HL-60/S4 (cell line): ENCODE measurements around the gene ZNG1C.
"Not testable (repeated sequence)": the region's sequence is repeated elsewhere in the genome, so short reads cannot be mapped to it uniquely, and the experiment has no call there.

Source experiments
- in situ Hi-C: fragments of 300-500 bp; cut with MboI; formaldehyde crosslinking; loops from 2 replicates; pipeline ENCODE4 v1.14.3; 2022; ENCODE audit warnings: low sequenced_read_pairs

ZNG1C gene

GRCh38 chr9:68241683-68242082 lies at the start of gene ZNG1C:
ZNG1C (plus strand) TSS chr9:68241983; CDS start chr9:68242032, 49 bp downstream.
- in situ Hi-C loops: not testable (repeated sequence)

- in situ Hi-C loops: not testable (repeated sequence)
Measured at GRCh38 chr9:68242437-68242836, 654 bp downstream of the ZNG1C start.

- in situ Hi-C loops: not testable (repeated sequence)
Measured at GRCh38 chr9:68281041-68281440, 39.3 kb downstream of the ZNG1C start.

- in situ Hi-C loops: not testable (repeated sequence)
Measured at GRCh38 chr9:68302567-68302966, 60.8 kb downstream of the ZNG1C start, which contains the start of gene FOXD4L3. FOXD4L3 (plus strand) TSS chr9:68302867; CDS start chr9:68302952, 85 bp downstream.

GRCh38 chr9:68303771-68304170 lies 62.0 kb downstream of the ZNG1C start:
- in situ Hi-C loops: not testable (repeated sequence)

- in situ Hi-C loops: not testable (repeated sequence)
Measured at GRCh38 chr9:68304212-68304611, 62.4 kb downstream of the ZNG1C start.

GRCh38 chr9:68304777-68305176 lies 63.0 kb downstream of the ZNG1C start:
- in situ Hi-C loops: not testable (repeated sequence)

- in situ Hi-C loops: not testable (repeated sequence)
Measured at GRCh38 chr9:68305680-68306285, 64.0 kb downstream of the ZNG1C start.

GRCh38 chr9:68306391-68306964 lies 64.7 kb downstream of the ZNG1C start:
- in situ Hi-C loops: not testable (repeated sequence)

- in situ Hi-C loops: not testable (repeated sequence)
Measured at GRCh38 chr9:68307127-68307526, 65.3 kb downstream of the ZNG1C start.

GRCh38 chr9:68307654-68308053 lies 65.9 kb downstream of the ZNG1C start:
- in situ Hi-C loops: not testable (repeated sequence)

GRCh38 chr9:68311208-68311607 lies 69.4 kb downstream of the ZNG1C start:
- in situ Hi-C loops: not testable (repeated sequence)

- in situ Hi-C loops: not testable (repeated sequence)
Measured at GRCh38 chr9:68318209-68318608, 76.4 kb downstream of the ZNG1C start.

GRCh38 chr9:68323749-68324148 lies 82.0 kb downstream of the ZNG1C start:
- in situ Hi-C loops: not testable (repeated sequence)

GRCh38 chr9:68324518-68324917 lies 82.7 kb downstream of the ZNG1C start:
- in situ Hi-C loops: not testable (repeated sequence)

- in situ Hi-C loops: not testable (repeated sequence)
Measured at GRCh38 chr9:68329106-68329505, 87.3 kb downstream of the ZNG1C start.

GRCh38 chr9:68330531-68331173 lies 88.9 kb downstream of the ZNG1C start:
- in situ Hi-C loops: not testable (repeated sequence)

GRCh38 chr9:68332122-68332521 lies 90.3 kb downstream of the ZNG1C start:
- in situ Hi-C loops: not testable (repeated sequence)

- in situ Hi-C loops: not testable (repeated sequence)
Measured at GRCh38 chr9:68335935-68336334, 94.2 kb downstream of the ZNG1C start.

- in situ Hi-C loops: not testable (repeated sequence)
Measured at GRCh38 chr9:68336639-68337339, 95.0 kb downstream of the ZNG1C start.

GRCh38 chr9:68338000-68338399 lies 96.2 kb downstream of the ZNG1C start:
- in situ Hi-C loops: not testable (repeated sequence)
